Upper lobe of left lung (tissue), 6 donors: ENCODE data around the gene AACS. TPM values are rescaled to one million over a fixed set of nuclear protein-coding genes. Genes with fewer than 3 reads are reported as not detected.

Experiments used
- ATAC-seq, 2 donors: fragments of 200-7000 bp; cut with Tn5 transposase; one replicate each; pipeline ENCODE4 v1.9.1; 2022; ENCODE audit warnings: mild to moderate bottlenecking in 2 of 2, moderate library complexity in 2 of 2; ENCODE audit not compliant: low FRiP score in 2 of 2
- DNase-seq, 2 donors: peaks; one replicate each; pipeline ENCODE4 v3.0.0-alpha.2; 2019 to 2020
- H3K27ac ChIP-seq, 4 donors: fragments of 200-600 bp; sonication (generic); one replicate each; pipeline ENCODE4 v1.5.1; 2016 to 2019
- H3K27me3 ChIP-seq, 4 donors: fragments of 200-600 bp; sonication (generic); one replicate each; pipeline ENCODE4 v1.5.1; 2017 to 2019
- H3K36me3 ChIP-seq, 4 donors: fragments of 200-600 bp; sonication (generic); one replicate each; pipeline ENCODE4 v1.5.1; 2016 to 2019
- H3K4me1 ChIP-seq, 4 donors: fragments of 200-600 bp; sonication (generic); one replicate each; pipeline ENCODE4 v1.5.1; 2018 to 2019
- H3K4me3 ChIP-seq, 4 donors: fragments of 200-600 bp; sonication (generic); one replicate each; pipeline ENCODE4 v1.5.1; 2017 to 2019; ENCODE audit warnings: mild to moderate bottlenecking in 2 of 4, moderate library complexity in 1 of 4
- H3K9me3 ChIP-seq, 4 donors: fragments of 200-600 bp; sonication (generic); one replicate each; pipeline ENCODE4 v1.5.1; 2018 to 2019
- EP300 ChIP-seq, 4 donors: sonication (generic); formaldehyde crosslinking; IDR thresholded peaks; one replicate each; pipeline ENCODE4 v1.5.1; 2017; ENCODE audit warnings: antibody characterized with exemption in 4 of 4, control low read depth in 2 of 4
- POLR2A ChIP-seq, 4 donors: fragments of 450-650 bp; IDR thresholded peaks; one replicate each; pipeline ENCODE4 v1.5.1; 2016 to 2017; ENCODE audit warnings: antibody characterized with exemption in 4 of 4, mild to moderate bottlenecking in 2 of 4
- POLR2AphosphoS5 ChIP-seq, 2 donors: sonication (generic); formaldehyde crosslinking; IDR thresholded peaks; one replicate each; pipeline ENCODE4 v1.5.1; 2017; ENCODE audit warnings: antibody characterized with exemption in 2 of 2
- WGBS, 2 donors: methylation state at CpG; one replicate each; pipeline ENCODE4 v1.1.5; 2017 to 2018; 5-methylcytosine and 5-hydroxymethylcytosine counted together
- total RNA-seq, 6 donors: library from RNA; depleted of rRNA in 4 of 6; stranded (reverse); fragments of >200 nt in 4 of 6; gene quantifications; one replicate each; pipeline versions ENCODE4 v1.1.0 to v1.2.1, GENCODE V29; 2016 to 2021
- TF ChIP-seq, protein P1 (sequence below), 6 experiments: fragments of 450-650 bp in 4 of 6; fragments of 200-600 bp in 2 of 6; sonication (generic) in 2 of 6; IDR thresholded peaks; one replicate each; pipeline ENCODE4 v1.5.1; 2016 to 2019; ENCODE audit warnings: antibody characterized with exemption in 6 of 6
- donor health status: DM: no; HTN: no; CAD: no; lungs with moderate emphysema.
- donor health status: DM: no; HTN: yes; CAD: no; lungs with severe emphysema.

AACS gene
- total RNA-seq, 6 donors from 2014 or later = 14.7 to 28.6 (median 25.5) TPM

DNA sequence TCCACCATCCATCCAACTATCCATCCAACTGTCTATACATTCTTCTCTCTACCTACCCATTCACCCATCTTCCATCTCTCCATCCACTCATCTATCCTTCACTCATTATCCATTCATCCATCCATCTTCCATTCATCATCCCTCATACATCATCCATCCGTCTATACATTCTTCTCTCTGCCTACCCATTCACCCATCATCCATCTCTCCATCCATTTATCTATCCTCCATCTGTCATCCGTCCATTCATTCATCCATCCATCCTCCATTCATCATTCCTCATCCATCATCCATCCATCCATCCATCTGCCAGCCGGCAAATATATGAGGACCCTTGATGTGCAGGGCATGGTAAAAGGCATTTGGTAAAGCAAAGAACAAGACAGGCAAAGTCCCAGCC is 25.2 kb downstream of the AACS start:
- no peak overlapping the region for H3K4me3 ChIP-seq
- 96 to 97% methylated on average over 3 of the region's 3 CpGs for WGBS, 2 donors
- TF ChIP-seq POLR2A (IDR thresholded peaks at IDR 0.05) (no peak), EP300 (IDR thresholded peaks at IDR 0.05) (no peak), POLR2AphosphoS5 (IDR thresholded peaks at IDR 0.05) (no peak)
- TF ChIP-seq, protein P1, sequence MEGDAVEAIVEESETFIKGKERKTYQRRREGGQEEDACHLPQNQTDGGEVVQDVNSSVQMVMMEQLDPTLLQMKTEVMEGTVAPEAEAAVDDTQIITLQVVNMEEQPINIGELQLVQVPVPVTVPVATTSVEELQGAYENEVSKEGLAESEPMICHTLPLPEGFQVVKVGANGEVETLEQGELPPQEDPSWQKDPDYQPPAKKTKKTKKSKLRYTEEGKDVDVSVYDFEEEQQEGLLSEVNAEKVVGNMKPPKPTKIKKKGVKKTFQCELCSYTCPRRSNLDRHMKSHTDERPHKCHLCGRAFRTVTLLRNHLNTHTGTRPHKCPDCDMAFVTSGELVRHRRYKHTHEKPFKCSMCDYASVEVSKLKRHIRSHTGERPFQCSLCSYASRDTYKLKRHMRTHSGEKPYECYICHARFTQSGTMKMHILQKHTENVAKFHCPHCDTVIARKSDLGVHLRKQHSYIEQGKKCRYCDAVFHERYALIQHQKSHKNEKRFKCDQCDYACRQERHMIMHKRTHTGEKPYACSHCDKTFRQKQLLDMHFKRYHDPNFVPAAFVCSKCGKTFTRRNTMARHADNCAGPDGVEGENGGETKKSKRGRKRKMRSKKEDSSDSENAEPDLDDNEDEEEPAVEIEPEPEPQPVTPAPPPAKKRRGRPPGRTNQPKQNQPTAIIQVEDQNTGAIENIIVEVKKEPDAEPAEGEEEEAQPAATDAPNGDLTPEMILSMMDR (IDR thresholded peaks at IDR 0.05) = no peak
- H3K27me3 ChIP-seq = no peaks in the 10 kb centered on the region
- no peaks in the 10 kb centered on the region for H3K9me3 ChIP-seq
- no peak for DNase-seq
- no peak overlapping the region for H3K27ac ChIP-seq
- H3K4me1 ChIP-seq = peaks cover 0 to 15% (median 13%) of the 10 kb centered on the region in 4 donors
- peaks cover 0 to 52% (median 25%) of the 10 kb centered on the region in 4 donors for H3K36me3 ChIP-seq
- no peak for ATAC-seq

DNA sequence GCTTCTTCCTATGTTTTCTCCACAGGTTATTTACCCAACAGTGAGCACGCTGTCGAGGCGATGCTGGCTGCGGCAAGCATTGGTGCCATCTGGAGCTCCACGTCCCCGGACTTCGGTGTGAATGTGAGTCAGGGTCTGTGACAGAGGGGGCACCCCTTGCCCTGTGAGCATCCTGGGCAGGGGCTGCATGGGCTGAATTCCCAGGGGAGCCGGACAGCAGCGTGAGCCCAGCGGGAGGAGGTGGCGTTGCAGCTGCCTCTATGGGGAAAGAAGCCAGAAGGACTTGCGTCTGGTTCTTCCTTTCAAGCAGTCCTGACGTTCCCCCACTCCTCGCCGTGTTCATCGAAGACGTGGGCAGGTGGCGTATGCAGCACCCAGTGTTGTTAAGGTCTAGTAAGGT is 26.2 kb downstream of the AACS start:
- Histone ChIP-seq H3K27ac (no peak overlapping the region), H3K4me3 (no peak overlapping the region), H3K27me3 (no peaks in the 10 kb centered on the region), H3K4me1 (peaks cover 0 to 15% (median 13%) of the 10 kb centered on the region in 4 donors), H3K36me3 (peaks cover 0 to 45% (median 22%) of the 10 kb centered on the region in 4 donors), H3K9me3 (no peaks in the 10 kb centered on the region)
- 96 to 97% methylated on average over 18 of the region's 18 CpGs for WGBS, 2 donors
- TF ChIP-seq, protein P1 (IDR thresholded peaks at IDR 0.05) = no peak
- TF ChIP-seq POLR2A (IDR thresholded peaks at IDR 0.05) (no peak), EP300 (IDR thresholded peaks at IDR 0.05) (no peak), POLR2AphosphoS5 (IDR thresholded peaks at IDR 0.05) (no peak)
- DNase-seq = no peak
- no peak for ATAC-seq

DNA sequence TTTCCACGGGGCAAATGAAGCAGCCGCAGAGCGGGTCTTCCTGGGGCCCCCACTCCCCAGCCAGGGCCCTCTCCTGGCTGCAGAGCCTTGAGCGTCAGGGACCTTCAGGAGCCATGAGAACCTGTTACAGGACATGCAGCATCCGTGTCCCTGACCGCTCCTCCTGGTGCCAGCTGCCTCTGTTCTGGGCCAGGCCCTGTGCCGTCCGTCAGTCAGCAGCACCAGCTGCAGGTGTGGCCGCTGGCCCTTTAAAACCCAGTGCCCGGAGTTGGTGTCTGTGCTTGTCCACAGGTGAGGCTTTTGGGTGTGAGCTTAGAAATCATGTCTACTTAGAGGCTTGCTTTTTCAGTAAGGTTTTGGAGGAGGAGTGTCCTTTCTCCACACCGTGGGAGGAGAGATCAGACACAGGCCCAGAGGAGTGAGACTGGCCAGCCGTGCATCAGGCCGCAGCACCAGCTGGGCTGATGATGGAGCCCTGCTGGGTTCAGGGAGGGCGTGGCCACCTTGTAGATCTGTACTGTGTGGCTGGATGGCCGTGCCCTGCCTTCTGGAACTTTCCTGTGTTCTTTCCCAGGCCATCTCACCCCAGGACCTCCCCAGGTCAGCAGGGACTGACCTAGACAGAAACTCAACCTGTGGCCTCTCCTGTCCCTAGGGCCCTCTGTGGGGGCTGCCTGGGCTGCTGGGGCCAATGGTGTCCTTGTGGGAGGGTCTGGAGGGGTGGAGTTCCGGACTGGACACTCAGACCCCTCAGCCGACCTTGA is 27.1 kb downstream of the AACS start:
- DNase-seq (peak in 1 of 2 donors; percentile 71), ATAC-seq (peak in 1 of 2 donors; percentile 48)
- Histone ChIP-seq H3K9me3 (no peaks in the 10 kb centered on the region), H3K4me1 (peaks cover 0 to 15% (median 13%) of the 10 kb centered on the region in 4 donors), H3K27ac (peak overlapping the region in 2 of 4 donors; percentile 2 to 15), H3K36me3 (peaks cover 0 to 36% (median 19%) of the 10 kb centered on the region in 4 donors), H3K27me3 (no peaks in the 10 kb centered on the region), H3K4me3 (no peak overlapping the region)
- TF ChIP-seq POLR2AphosphoS5 (IDR thresholded peaks at IDR 0.05) = no peak
- no peak for TF ChIP-seq POLR2A (IDR thresholded peaks at IDR 0.05)
- TF ChIP-seq, protein P1 (IDR thresholded peaks at IDR 0.05) = no peak
- TF ChIP-seq EP300 (IDR thresholded peaks at IDR 0.05) = no peak
- WGBS, 2 donors = 90 to 100% methylated on average over 2 to 14 of the region's 17 CpGs

DNA sequence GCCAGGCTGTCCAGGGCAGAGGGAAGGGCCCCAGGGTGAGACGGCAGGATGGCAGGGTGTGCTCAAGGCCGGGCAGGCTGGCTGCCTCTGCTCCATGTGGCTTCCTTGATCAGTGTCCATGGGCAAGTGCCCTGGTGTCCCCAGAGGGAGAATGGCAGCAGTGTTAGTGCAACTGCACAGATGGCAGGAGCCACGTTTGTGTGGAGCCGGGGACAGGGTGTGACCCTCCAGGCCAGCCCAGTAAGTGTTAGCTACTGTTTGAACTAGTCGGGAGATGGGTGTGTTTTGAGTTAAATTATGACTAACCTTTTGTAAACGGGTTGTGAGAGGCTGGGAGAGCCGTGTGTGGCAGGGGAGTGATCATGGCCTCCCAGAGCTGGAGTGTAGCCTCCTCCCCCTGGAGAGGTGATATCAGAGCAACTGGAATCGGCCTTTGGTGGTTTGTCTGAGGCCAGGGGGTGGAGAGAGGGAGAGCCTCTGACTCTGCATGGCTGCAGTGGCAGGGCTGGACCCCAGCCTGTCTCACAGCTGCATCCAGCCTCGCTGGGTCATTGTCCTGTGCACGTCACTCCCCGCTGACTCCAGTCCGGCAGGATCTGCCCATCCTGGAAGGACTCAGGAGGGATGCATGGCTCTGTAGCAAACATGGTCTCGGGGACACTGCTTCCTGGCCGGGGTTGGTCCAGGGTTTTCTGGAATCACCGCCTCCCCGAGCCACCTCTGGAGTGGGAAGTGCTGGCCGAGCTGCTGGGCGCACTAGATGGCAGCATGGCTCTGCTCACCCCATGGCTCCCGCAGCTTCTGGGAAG is 27.8 kb downstream of the AACS start:
- Histone ChIP-seq H3K27ac (peak overlapping the region in 3 of 4 donors; percentile 2 to 30 (median 15)), H3K4me3 (no peak overlapping the region), H3K9me3 (no peaks in the 10 kb centered on the region), H3K4me1 (peaks cover 0 to 19% (median 14%) of the 10 kb centered on the region in 4 donors), H3K27me3 (no peaks in the 10 kb centered on the region), H3K36me3 (peaks cover 0 to 28% (median 16%) of the 10 kb centered on the region in 4 donors)
- ATAC-seq = peak; percentile 67 to 84
- TF ChIP-seq, protein P1 (IDR thresholded peaks at IDR 0.05) = peak in 1 of 6 experiments; percentile 11
- TF ChIP-seq POLR2A (IDR thresholded peaks at IDR 0.05) = no peak
- no peak for TF ChIP-seq POLR2AphosphoS5 (IDR thresholded peaks at IDR 0.05)
- TF ChIP-seq EP300 (IDR thresholded peaks at IDR 0.05) = no peak
- DNase-seq = peak in 1 of 2 donors; percentile 55
- 61 to 70% methylated on average over 5 to 12 of the region's 19 CpGs for WGBS, 2 donors
